ENCODE measurements around the gene VPS13C.

Gene VPS13C

DNA sequence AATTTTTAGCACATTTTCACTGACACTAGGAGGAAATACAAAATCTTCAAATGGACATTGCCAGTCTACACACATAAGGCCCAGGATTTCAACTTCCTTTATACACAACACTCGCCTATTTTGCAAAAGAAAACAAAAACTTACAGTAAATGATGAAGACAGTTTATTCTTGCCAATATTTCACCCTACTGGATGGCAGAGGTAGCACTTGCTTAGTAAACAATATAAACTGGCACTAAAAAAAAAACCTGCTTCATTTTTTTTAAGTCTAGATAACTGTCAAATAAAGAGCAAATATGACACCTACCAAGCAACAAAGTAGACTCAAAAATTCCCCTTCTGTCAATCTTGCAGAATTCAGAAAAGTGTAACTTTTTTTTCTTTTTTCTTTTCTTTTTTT lies 204.0 kb downstream of the VPS13C start:
- no peak for DNase-seq (ENCODE audit: low read depth in 2 of 2)

DNA sequence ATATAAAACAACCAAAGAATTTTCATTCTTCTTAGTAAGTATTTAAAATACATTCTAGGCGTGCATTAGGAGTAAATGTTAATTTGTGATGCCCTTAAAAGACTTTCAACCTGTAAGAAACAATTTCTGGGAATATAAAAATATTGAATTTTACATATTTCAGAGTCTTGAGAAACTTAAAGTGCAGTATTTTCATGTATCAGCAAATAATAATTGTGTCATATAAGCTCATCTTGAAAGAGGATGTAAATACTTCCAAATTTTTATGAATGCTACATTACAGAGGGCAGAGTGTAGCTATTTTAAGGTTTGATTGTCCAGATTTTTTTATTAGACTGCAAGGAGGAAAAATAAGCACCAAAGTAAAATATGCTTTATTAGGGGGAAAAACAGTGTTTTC lies 207.1 kb downstream of the VPS13C start:
- DNase-seq (ENCODE audit: low read depth in 2 of 2) = no peak

DNA sequence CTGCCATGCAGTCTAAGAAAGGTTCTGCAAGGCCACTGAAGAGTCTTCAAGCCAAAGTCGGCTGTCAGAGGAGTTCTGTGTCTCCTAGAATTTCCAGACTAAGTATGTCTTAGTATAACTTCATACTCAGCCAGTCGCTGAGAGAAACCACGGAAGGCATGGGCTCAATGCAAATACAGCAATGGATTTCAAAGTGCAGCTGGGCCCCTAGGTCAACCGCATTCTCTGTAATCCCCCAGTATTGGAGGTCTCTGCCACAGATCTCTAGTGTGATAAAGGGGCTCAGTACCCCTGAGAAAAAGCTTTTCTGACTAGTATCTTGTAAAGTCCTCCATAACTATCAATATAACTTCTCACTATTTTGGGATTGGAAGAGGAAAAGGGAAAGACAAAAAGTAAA lies 208.3 kb downstream of the VPS13C start:
- no peak for DNase-seq (ENCODE audit: low read depth in 2 of 2)

DNA sequence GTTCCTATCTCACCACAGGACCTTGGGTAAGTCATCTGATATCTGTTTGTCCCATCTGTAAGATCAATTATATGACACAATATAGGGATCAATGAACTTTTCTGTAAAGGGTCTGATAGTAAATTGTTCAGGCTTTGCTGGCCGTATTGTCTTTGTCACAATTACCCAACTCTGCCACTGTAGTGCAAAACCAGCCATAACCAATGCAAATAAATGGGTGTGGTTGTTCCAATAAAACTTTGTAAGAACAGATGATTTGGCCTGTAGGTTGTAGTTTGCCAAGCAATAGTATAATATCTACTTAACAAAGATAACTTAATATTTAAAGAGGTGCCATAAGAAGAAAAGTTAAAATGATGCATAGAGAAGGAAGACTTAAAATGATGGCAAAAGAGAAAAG lies 210.8 kb downstream of the VPS13C start:
- no peak for DNase-seq (ENCODE audit: low read depth in 2 of 2)

DNA sequence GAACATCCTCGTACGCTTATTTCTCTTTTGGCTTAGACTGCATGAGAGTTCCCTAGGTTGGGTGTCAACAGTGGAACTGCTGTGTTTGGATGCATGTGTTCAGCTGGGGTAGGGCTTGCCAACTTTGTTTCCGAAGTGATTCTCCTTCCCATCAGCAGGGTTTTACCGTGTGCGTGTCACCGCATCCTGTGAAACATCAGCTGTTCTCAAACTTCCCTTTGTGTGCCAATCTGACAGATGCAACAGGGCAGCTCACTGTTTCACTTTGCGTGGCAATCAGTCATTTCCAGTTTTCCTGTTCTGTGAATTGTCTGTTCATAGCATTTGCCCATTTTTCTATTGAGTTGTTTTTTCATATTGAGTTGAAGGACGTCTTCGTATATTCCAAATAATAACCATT lies 218.8 kb downstream of the VPS13C start:
- DNase-seq (ENCODE audit: low read depth in 2 of 2) = no peak

DNA sequence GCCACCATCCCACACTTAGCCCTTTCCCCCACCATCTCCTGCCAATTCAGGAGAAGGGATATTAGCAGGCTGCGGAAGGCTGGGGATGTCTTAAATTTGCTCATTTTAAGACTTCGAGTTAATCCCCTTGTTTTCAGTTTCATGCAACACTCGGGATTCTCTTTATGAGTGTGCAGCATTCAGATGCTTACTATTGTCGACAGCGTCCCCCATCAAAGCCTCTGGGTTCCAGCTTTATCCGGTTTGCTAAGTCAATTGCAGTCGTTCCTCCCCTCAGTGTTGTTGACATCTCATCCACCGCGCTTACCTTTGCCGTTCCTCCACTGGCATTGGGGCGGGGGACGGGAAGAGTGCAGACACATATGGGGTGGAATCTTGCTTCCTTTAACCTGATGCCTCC lies 220.2 kb downstream of the VPS13C start:
- DNase-seq (ENCODE audit: low read depth in 2 of 2) = no peak

DNA sequence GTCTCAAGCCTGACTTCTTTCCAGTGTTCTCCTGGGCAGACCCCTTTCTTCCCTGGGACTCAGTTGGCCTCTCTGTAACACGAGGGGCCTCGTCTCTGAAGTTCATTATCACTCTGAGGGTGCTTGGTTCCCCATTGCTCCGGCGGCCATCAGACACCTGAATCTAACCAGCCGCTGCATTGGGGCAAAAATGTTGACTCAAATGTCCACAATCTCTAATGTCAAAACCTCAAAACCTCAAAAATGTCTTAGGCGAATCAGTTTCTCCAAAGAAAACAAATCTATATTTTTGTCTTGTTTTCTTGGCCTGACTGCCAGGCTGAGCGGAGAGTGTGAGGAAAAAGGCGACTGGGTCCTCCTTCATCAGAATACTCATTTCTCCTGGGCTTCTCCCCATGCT lies 220.7 kb downstream of the VPS13C start:
- no peak for DNase-seq (ENCODE audit: low read depth in 2 of 2)

DNA sequence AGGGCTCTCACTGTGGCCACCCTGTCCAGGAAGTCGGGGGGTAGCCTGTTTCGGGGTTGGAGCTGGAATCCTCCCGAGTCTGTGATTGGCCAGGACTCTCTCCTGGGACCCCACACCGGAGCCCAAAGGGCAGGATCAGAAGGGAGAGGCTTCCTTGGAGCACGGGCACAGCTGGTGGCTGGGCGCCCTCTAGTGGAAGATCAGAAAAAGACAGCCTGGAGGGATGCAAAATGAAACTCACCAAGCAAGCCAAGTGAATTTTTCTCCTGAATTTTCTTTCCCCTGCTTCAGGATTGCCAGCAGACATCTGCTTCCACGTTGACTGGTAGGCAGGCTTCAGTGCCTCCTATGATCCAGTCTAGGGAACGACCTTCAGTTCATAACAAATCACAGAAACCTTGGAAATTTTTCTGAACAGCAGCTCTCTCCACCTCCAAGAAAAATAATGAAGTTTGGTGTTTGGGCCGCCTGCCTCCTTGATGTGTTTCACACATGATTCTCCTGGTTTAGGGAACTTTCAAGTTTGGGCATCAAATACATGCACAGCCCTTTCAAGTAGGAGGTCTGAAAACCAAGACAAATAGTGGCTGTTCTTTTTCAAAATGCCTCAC lies 224.6 kb downstream of the VPS13C start:
- peak; percentile 28 to 50 for DNase-seq (ENCODE audit: low read depth in 2 of 2)

DNA sequence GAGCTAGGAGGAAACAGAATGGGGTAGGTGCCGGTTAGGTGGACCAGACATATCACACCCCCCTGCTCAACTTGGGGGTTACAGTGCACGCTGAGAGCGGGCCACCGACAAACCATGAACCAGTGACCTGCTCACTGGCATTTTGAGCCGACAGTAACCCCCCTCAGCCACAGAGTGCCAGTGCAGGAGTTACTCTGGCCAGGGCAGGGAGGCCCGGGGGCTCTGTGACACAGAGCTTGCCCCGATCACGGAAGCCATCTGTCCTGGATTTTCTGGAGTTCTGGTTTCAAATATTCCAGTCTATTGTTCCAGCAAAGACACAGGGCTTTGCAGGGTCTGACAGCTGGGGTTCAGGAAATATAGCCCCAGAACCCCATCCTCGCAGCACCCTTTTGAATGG lies 225.2 kb downstream of the VPS13C start:
- no peak for DNase-seq (ENCODE audit: low read depth in 2 of 2)

DNA sequence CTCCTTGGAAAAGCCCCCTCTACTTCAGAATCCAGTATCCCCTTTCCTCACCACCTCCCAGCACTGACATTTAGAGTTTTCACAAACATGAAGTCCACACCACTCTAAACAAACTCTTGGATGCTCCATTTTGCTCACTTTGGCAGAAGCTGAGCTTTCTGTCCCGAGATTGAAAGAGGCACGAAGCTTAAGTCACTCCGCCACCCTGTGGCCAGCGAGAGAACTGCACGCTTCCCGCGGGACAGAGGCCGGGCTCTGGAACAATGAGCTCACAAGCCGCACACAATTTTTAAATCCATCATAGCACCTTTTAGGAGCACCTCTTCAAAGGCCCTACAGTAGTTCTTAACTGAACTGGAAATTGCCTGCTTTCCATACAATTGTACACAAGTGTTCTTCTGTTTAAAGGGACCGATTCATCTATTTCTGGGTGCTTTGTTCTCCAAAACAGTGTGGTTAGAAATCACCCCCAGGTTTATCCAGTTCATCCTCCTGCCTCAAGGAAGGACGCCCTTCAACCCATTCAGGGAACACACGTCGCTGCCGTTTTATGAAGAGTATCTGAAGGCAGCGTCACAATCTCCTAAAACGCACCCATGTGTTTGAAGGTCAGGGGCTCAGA lies 226.1 kb downstream of the VPS13C start:
- peak; percentile 62 to 74 for DNase-seq (ENCODE audit: low read depth in 2 of 2)

DNA sequence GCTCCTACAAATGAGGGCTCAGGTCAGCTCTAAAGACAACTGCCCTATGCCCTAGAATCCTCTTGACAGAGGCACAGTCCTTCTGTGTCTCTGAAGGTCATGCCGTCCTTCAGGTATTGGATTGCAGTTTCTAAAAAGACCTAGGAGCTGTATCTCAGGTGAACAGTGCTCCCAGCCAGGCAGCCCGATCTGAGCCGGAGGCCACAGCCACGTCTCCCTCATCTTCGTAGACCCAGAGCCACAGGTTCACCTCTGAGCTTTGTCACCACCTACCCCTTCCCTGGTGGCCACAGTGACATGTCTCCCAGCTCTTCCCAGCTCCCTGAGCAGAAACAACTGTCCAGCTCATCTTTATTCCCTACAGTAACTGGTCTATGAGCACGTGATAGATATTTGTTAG lies 228.0 kb downstream of the VPS13C start:
- no peak for DNase-seq (ENCODE audit: low read depth in 2 of 2)

DNA sequence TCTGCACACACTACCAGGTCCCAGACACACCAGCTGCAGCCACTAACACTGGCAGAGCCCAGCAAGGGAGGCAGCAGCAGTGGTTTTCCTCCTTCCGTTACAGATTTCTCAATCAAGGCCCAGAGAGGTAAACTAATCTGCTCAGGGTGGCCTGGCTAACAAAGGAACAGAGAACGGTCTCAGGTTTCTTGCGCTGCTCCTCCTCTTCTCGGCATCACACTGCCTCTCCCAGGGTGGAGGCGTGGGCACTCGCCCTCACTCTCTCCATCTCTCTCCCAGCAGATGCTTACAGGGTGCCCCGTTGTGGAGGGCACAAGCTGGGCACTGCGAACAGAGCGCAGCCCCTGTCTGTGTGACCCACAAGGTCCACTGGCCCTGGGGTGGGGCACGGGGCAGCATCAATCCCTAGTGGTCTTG lies 228.7 kb downstream of the VPS13C start:
- no peak for DNase-seq (ENCODE audit: low read depth in 2 of 2)

DNA sequence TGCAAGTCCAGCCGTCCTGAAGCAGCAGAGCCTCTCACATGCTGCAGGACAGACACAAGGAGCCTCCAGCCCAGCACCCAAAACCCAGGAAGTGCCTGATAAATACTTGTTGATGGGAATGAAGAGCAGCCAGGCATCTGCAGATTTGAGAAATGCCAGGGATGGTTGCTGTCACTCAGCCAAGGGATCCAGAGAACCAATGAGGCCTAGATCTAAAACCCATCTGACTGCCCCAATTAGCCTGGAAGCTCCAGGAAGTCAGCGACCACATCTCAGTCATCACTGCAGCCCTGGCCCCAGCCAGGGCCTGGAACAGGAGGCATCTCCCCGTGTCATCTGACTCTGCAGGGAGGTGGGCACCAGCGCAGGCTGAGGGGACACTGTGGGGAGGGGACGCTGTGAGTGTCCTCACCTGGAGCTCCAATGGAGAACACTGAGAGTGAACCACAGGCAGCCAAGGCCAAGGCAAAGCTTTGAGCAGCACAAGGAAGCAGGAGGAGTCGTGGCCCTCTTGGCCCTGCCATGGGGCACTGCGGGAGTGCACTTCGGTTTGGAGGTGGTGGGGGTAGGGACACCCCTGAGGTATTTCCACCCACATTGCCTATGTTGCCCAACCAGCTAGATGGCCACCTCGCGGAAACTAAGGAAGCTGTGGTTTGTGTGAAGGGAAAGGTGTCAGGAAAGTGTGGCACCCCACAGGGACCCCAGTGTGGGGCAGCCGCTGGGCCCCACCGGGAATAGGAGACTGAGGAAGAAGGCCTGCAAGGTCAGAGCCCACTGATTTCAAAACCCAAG lies 229.5 kb downstream of the VPS13C start:
- DNase-seq (ENCODE audit: low read depth in 2 of 2) = no peak

DNA sequence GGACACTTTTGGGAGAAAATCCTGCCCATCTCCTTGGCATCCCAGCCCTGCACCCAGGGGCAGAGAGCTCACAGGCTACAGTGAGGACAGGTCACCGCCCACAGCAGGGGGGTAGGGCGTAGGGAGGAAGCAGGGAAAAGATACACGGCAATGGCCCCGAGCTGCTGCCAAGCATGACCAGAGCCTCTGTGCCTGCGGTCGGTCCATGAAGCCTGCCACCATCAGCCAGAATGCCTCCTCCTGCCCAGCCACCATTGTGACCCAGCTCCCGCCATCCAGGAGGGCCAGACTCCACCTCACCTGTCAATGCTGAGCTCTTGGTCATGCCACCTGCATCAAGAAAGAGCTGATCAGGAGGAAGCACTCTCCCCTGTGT lies 230.7 kb downstream of the VPS13C start:
- DNase-seq (ENCODE audit: low read depth in 2 of 2) = no peak

DNA sequence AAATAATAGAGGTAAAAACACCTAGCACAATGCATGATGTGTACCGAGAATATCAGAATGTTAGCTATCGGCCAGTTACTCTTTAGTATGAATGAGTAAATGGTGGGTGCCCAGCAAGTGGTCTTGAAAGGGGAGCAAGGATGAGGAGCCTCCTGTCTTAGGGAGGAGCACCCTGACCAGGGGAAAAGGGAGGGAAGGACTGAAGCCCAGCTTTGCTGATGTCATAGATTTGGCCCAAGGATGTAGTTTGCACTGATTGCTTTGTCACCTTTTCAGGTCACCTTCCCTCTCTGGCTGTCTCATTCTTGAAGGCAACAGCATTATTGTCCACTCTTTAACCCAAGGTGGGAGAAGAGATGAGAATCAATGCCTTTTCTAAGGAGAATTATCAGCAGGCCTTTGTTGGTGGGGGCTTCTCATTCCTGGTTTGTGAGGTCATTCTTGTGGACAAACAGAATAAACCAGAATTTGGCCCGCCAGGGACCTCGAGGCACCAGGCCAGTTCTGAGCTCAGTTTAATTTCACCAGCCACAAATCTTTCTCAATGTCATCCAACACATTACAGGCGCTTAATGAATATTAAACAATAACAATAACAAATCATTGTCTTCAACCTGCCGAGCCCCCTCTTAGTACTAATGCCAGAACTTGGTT lies 231.3 kb downstream of the VPS13C start:
- DNase-seq (ENCODE audit: low read depth in 2 of 2) = no peak

DNA sequence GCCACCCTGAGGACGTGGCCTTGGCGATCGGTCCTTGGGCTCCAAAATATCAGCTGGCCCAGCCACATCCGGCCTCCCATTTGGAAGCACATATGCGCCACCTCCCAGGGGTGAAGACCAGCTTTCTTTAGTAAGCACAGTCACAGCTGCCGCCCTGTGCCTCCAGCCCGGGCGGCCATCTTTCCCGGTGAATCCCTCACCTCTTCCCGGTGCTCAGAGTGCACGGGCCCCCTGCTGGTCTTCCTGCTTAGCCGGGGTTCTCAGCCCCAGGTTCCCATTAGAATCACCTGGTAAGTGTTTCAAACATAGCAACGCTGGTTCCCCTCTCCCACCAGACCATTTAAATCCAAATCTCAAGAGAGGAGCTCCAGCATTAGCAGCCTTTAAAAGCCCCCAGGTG lies 232.2 kb downstream of the VPS13C start:
- DNase-seq (ENCODE audit: low read depth in 2 of 2) = no peak

DNA sequence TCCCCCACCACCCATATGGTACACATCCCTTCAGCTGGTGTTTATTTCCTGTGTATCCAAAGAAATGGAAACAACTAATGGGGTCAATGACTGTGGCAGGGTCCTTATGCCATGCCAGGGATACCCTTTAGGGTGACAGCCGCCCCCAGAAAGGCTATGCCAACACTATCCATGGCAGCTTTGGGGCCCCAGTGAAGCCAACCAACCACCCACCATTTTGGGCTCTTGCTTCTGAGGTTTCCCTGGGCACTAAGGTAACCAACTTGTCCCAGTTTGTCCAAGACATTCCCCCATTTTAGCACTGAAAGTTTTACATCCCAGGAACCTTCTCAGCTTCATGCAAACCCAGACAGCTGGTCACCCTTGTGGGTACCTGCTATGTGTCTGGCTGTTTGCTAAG lies 233.1 kb downstream of the VPS13C start:
- DNase-seq (ENCODE audit: low read depth in 2 of 2) = no peak

DNA sequence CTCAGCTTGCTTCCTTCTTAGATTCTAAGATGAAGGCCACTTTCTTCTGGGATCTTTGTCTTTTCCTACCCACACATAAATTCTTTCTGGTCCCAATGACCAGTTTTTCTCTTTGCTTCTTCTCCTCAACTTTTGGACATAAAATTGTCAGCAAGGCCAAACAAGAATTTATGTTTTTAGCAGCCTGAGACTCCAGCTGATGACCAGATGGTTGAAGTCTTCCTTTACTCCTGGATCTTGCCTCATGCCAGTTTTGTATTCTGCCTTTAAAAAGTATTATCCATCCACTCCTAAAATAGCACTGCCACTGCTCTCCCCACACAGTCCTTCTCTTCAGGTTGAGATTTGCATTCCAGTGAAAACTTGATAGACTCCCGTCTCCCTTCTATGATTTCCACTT lies 236.0 kb downstream of the VPS13C start:
- DNase-seq (ENCODE audit: low read depth in 2 of 2) = no peak

DNA sequence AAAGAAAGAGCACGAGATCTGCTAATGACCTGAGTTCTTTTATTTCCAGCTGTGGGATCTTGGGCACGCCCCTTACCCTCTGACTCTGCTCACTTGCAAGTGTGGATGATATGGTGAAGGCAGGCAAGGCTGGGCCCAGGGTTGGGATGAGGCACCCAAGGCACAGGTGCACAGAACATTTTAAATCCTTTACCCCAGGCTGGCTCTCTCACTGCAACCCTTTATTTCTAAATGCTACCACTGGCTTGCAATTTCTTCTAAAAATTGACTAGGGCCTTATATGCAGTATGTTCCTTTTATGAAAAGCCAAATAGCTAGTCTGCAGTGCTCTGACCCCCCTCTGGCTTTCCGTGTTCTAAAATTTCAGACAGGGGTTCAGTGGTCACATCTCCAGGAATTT lies 237.7 kb downstream of the VPS13C start:
- no peak for DNase-seq (ENCODE audit: low read depth in 2 of 2)

DNA sequence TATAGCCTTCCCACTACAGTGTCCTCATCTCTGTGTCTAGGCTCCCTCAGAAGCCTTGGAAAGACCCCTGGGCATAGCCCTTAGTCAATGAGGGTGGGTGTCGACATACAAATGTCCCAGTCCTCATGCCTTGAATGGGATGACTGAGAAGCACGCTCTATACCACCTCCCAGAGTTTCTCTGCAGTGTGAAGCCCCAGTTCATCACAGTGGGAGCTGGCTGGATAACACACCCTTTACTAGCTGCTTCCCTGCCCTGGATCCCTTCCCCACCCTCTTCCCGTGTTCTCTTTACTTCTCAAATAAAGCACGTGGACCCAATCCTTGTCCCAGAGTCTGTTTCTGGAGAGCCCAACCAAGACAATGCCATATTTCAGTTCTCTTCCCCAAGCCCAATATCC lies 239.3 kb downstream of the VPS13C start:
- no peak for DNase-seq (ENCODE audit: low read depth in 2 of 2)

DNA sequence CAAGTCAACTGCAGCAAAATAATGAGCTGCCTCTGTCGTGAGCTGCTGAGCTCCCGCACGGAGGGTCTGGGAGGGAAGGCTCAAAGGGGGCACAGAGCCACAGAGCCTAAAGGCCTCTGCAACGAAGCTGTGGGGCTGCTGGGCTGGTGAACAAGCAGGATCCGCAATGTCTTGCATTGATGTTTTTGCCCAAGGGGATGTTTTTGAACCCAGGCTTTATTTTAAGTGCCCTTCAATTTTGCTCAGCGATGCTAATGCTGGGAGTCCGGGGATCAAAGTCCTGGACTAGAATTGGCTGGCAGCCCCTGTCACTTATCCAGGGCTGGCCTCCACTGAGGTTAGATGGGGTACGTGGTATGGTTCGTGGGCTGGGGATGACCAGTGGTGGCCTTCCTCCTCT lies 240.0 kb downstream of the VPS13C start:
- no peak for DNase-seq (ENCODE audit: low read depth in 2 of 2)

DNA sequence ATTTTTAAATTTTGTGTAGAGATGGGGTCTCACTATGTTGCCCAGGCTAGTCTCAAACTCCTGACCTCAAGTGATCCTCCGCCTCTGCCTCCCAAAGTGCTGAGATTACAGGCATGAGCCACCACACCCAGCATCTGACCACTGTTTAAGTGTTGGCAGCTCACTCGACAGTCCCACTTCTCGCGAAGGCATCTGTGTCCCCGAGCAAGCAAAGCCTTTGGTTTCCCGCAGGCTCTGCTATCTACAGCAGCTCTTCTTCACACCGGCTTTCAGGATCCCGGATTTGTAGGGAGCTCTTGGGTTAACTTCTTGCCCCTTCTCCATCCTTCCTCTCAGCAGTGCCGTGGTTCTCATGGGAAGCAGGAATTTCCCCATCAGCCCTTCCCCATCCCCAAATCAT lies 240.9 kb downstream of the VPS13C start:
- no peak for DNase-seq (ENCODE audit: low read depth in 2 of 2)

DNA sequence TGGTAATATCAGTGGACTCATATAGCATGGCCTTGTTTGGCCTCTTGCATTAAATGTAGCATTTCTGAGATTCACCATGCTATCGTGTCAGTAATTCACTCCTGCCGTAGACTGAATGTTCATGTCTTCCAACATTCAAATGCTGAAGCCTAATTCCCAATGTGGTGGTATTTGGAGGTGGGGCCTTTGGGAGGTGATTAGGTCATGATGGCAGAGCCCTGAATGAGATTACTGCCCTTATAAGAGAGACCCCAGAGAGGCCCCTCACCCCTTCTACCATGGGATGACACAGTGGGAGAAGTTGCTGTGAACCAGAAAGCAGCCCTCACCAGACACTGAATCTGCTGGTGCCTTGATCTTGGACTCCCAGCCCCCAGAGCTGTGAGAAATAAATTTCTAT lies 241.4 kb downstream of the VPS13C start:
- no peak for DNase-seq (ENCODE audit: low read depth in 2 of 2)

Data from stimulated activated CD4-positive, alpha-beta T cell treated with anti-CD3 and anti-CD28 coated beads, Interleukin-4, amount 100 ng/mL, for 48 hours (primary cell).